K562 (cell line): ENCODE data around the gene ADGRA1. TPM values are rescaled to one million over a fixed set of nuclear protein-coding genes. Genes with fewer than 3 reads are reported as not detected.

ENCODE experiments used
- ATAC-seq: fragments of 200-7000 bp; cut with Tn5 transposase; 3 replicates; pipeline ENCODE4 v1.9.1; 2020; ENCODE audit warnings: moderate library complexity
- BruUV-seq: library from RNA; stranded (reverse); fragments of 400-500 nt; replicated peaks from 2 replicates; lab custom pipeline; 2021; lab: Mats Ljungman, UMichigan
- CTCF ChIA-PET: fragments of 300-600 bp; formaldehyde crosslinking; extraction: SDS; loops from one replicate; lab custom pipeline; 2021; ENCODE audit warnings: low intra/inter-chr PET ratio; lab: Yijun Ruan, JAX
- POLR2A ChIA-PET: fragments of 300-600, 350-650 bp; sonication (Branson Sonifier 250); formaldehyde crosslinking; extraction: SDS; loops from one replicate; lab custom pipeline; 2021; ENCODE audit warnings: antibody characterized with exemption, inconsistent platforms; lab: Yijun Ruan, JAX
- DNase-seq, 4 experiments: peaks; one replicate each; pipeline versions ENCODE4 v3.0.0 to v3.0.0-alpha.2; 2011 to 2018; ENCODE audit warnings: low spot score in 3 of 4, mixed read lengths in 3 of 4; ENCODE audit errors: extremely low read depth in 1 of 4
- FAIRE-seq: peaks from 2 replicates; lab custom pipeline; 2011; peaks lifted over from hg19 to GRCh38; lab: Jason Lieb, UNC
- H2AFZ ChIP-seq: 2 replicates; pipeline ENCODE4 v1.6.0; 2011; ENCODE audit warnings: low read depth, low read length, control low read depth, inconsistent platforms
- H3K27ac ChIP-seq: fragments of 200-600 bp; 3 replicates; pipeline ENCODE4 v1.8.0; 2011; ENCODE audit warnings: low read depth, mild to moderate bottlenecking, control low read depth, inconsistent platforms, low read length, moderate library complexity, mixed read lengths; ENCODE audit errors: extremely low read depth
- H3K27me3 ChIP-seq, 2 experiments: fragments of 300-600 bp in 1 of 2; 2 replicates in 1 of 2; 3 replicates in 1 of 2; pipeline versions ENCODE4 v1.6.0 to v1.8.0; 2011; ENCODE audit warnings: inconsistent platforms in 2 of 2, low read length in 2 of 2, mild to moderate bottlenecking in 1 of 2, mixed read lengths in 1 of 2, moderate library complexity in 1 of 2; ENCODE audit not compliant: control insufficient read depth in 2 of 2, insufficient read depth in 2 of 2
- H3K36me3 ChIP-seq: fragments of 300-600 bp; 3 replicates; pipeline ENCODE4 v1.8.0; 2011; ENCODE audit warnings: mild to moderate bottlenecking, low read length, inconsistent platforms; ENCODE audit not compliant: control insufficient read depth, insufficient read depth
- H3K4me1 ChIP-seq, 2 experiments: fragments of 200-600 bp in 1 of 2; replicated peaks in 1 of 2; 2 replicates in 1 of 2; 3 replicates in 1 of 2; pipeline versions ENCODE4 v1.5.1 to v1.8.0; 2011; ENCODE audit warnings: inconsistent platforms in 2 of 2, low read length in 2 of 2, mild to moderate bottlenecking in 1 of 2, mixed read lengths in 1 of 2, moderate library complexity in 1 of 2; ENCODE audit not compliant: control insufficient read depth in 2 of 2, insufficient read depth in 2 of 2
- H3K4me2 ChIP-seq: 2 replicates; pipeline ENCODE4 v1.6.1; 2011; ENCODE audit warnings: low read length, control low read depth, inconsistent platforms, mixed read lengths; ENCODE audit not compliant: insufficient read depth
- H3K4me3 ChIP-seq: fragments of 200-600 bp; sonication (generic), shearing (Covaris generic); 2 replicates; pipeline ENCODE4 v1.5.1; 2016; ENCODE audit warnings: control low read depth, inconsistent platforms
- H3K79me2 ChIP-seq: fragments of 200-600 bp; 3 replicates; pipeline ENCODE4 v1.8.0; 2011; ENCODE audit warnings: low read length, inconsistent platforms; ENCODE audit not compliant: control insufficient read depth, insufficient read depth
- H3K9ac ChIP-seq, 2 experiments: 2 replicates each; pipeline versions ENCODE4 v1.6.0 to v1.6.1; 2011; ENCODE audit warnings: low read depth in 2 of 2, low read length in 2 of 2, control low read depth in 1 of 2, inconsistent platforms in 1 of 2, mild to moderate bottlenecking in 1 of 2, mixed read lengths in 1 of 2; ENCODE audit not compliant: insufficient read depth in 1 of 2
- H3K9me1 ChIP-seq: one replicate; pipeline ENCODE4 v1.6.0; 2011; ENCODE audit warnings: inconsistent platforms, mild to moderate bottlenecking, low read length, moderate library complexity; ENCODE audit not compliant: control insufficient read depth, insufficient read depth
- H3K9me3 ChIP-seq: replicated peaks from 2 replicates; pipeline ENCODE4 v1.5.1; 2011; ENCODE audit warnings: low read depth, low read length, inconsistent platforms; ENCODE audit not compliant: control insufficient read depth, insufficient read depth
- H4K20me1 ChIP-seq: replicated peaks from 2 replicates; pipeline ENCODE4 v1.6.1; 2011; ENCODE audit warnings: low read length, inconsistent platforms, mixed read lengths; ENCODE audit not compliant: control insufficient read depth, insufficient read depth
- ETV5 ChIP-seq: sonication (generic); formaldehyde crosslinking; IDR thresholded peaks from 2 replicates; pipeline ENCODE4 v1.4.0; 2020; ENCODE audit warnings: low read depth, mild to moderate bottlenecking, missing genetic modification reagents
- FOXJ3 ChIP-seq: sonication (generic); formaldehyde crosslinking; IDR thresholded peaks from 2 replicates; pipeline ENCODE4 v1.4.0; 2020; ENCODE audit warnings: mild to moderate bottlenecking, missing genetic modification reagents
- HCFC1 ChIP-seq: IDR thresholded peaks from 2 replicates; pipeline ENCODE4 v1.6.1; 2012; ENCODE audit warnings: low read depth, low read length, improper control_type of control experiment
- MCM7 ChIP-seq, 2 experiments: fragments of 450-650 bp; IDR thresholded peaks; 2 replicates each; pipeline ENCODE4 v1.6.1; 2016 to 2018
- NEUROD1 ChIP-seq: fragments of 150-350 bp; IDR thresholded peaks from 2 replicates; pipeline ENCODE4 v1.6.1; 2014; ENCODE audit warnings: borderline replicate concordance, low read length, low read depth; ENCODE audit not compliant: partially characterized antibody
- PCBP2 ChIP-seq: fragments of 200-400 bp; formaldehyde crosslinking; IDR thresholded peaks from 2 replicates; pipeline ENCODE4 v1.6.1; 2018; ENCODE audit warnings: low read length, low read depth, mild to moderate bottlenecking, moderate library complexity; ENCODE audit not compliant: poor library complexity, severe bottlenecking
- RB1 ChIP-seq: fragments of 450-650 bp; IDR thresholded peaks from 2 replicates; pipeline ENCODE4 v1.6.1; 2017; ENCODE audit warnings: low read depth, mild to moderate bottlenecking
- RBM17 ChIP-seq: fragments of 200-400 bp; formaldehyde crosslinking; IDR thresholded peaks from 2 replicates; pipeline ENCODE4 v1.6.1; 2017; ENCODE audit warnings: low read depth, mild to moderate bottlenecking, low read length, borderline replicate concordance
- SIN3A ChIP-seq, 2 experiments: fragments of 150-350 bp in 1 of 2; IDR thresholded peaks; 2 replicates each; pipeline ENCODE4 v1.6.1; 2011 to 2016; ENCODE audit warnings: borderline replicate concordance in 2 of 2, low read depth in 2 of 2, low read length in 2 of 2, mild to moderate bottlenecking in 2 of 2, moderate library complexity in 2 of 2; ENCODE audit not compliant: control insufficient read depth in 1 of 2
- SRSF1 ChIP-seq: fragments of 200-400 bp; formaldehyde crosslinking; IDR thresholded peaks from 2 replicates; pipeline ENCODE4 v1.6.1; 2017; ENCODE audit warnings: mild to moderate bottlenecking, low read depth, low read length, moderate library complexity
- ZNF3 ChIP-seq: fragments of 250-450 bp; sonication (Bioruptor Pico); IDR thresholded peaks from 2 replicates; pipeline ENCODE4 v1.5.0; 2021; ENCODE audit warnings: mild to moderate bottlenecking, moderate library complexity
- ZNF79 ChIP-seq: fragments of 250-450 bp; sonication (Bioruptor Pico); IDR thresholded peaks from 2 replicates; pipeline ENCODE4 v1.4.0; 2020; ENCODE audit warnings: low read depth, mild to moderate bottlenecking, moderate library complexity
- WGBS: fragments of 100-300 bp; shearing (Covaris generic); methylation state at CpG from one replicate; pipeline ENCODE4 v1.1.6; 2016; ENCODE audit warnings: low coverage, mixed read lengths; ENCODE audit not compliant: insufficient coverage; ENCODE audit errors: missing lambda C conversion rate; 5-methylcytosine and 5-hydroxymethylcytosine counted together
- in situ Hi-C: fragments of 300-500 bp; cut with MboI; formaldehyde crosslinking; loops from 4 replicates; pipeline ENCODE4 v1.15.0; 2018; ENCODE audit warnings: inconsistent platforms, mixed read lengths
- intact Hi-C: fragments of 100-400 bp; cut with micrococcal nuclease; formaldehyde crosslinking; loops from 2 replicates; pipeline ENCODE4 v1.14.2; 2022
- polyA plus RNA-seq, 8 experiments: library from polyadenylated mRNA; depleted of rRNA in 4 of 8; stranded (reverse) in 5 of 8; unstranded in 3 of 8; fragments of >200 nt; fragmentation: Nextera tagmentation in 2 of 8; fragmentation: Illumina TruSeq in 1 of 8; extraction: Ambion mirVana in 2 of 8; extraction: Trizol in 1 of 8; gene quantifications; 2 replicates each; pipeline versions ENCODE4 v1.2.1 to v1.2.3, GENCODE V29; 2011 to 2014; ENCODE audit warnings: inconsistent platforms in 1 of 8, missing spikeins in 1 of 8
- total RNA-seq, 7 experiments: library from RNA; depleted of rRNA in 6 of 7; stranded (reverse); fragments of >200 nt in 6 of 7; fragmentation: Illumina TruSeq in 2 of 7; extraction: Trizol in 2 of 7; gene quantifications; 2 replicates each; pipeline versions ENCODE4 v1.2.1 to v1.2.3, GENCODE V29; 2011 to 2021; ENCODE audit warnings: low replicate concordance in 1 of 7
- TF ChIP-seq, protein P1 (sequence below): fragments of 250-450 bp; sonication (Bioruptor Pico); IDR thresholded peaks from 2 replicates; pipeline ENCODE4 v1.8.0; 2022; ENCODE audit warnings: moderate library complexity, mild to moderate bottlenecking, inconsistent platforms
- TF ChIP-seq, protein P2 (sequence below), 2 experiments: fragments of 450-650 bp; conservative IDR thresholded peaks; 2 replicates each; pipeline ENCODE4 v1.6.1; 2017; ENCODE audit warnings: mild to moderate bottlenecking in 2 of 2, moderate library complexity in 2 of 2
- TF ChIP-seq, protein P3 (sequence below): conservative IDR thresholded peaks from 2 replicates; pipeline ENCODE4 v1.6.1; 2011; ENCODE audit warnings: low read depth, mild to moderate bottlenecking, low read length; ENCODE audit not compliant: control insufficient read depth
- TF ChIP-seq, protein P4 (sequence below): IDR thresholded peaks from 2 replicates; pipeline ENCODE4 v1.6.1; 2016; ENCODE audit warnings: missing genetic modification characterization, missing compliant biosample characterization

The ADGRA1 gene
- total and polyA plus RNA-seq, 9 of the 15 experiments (the other 6 are each of a cell fraction or from before 2014, with no cell fraction given), result not detected

DNA sequence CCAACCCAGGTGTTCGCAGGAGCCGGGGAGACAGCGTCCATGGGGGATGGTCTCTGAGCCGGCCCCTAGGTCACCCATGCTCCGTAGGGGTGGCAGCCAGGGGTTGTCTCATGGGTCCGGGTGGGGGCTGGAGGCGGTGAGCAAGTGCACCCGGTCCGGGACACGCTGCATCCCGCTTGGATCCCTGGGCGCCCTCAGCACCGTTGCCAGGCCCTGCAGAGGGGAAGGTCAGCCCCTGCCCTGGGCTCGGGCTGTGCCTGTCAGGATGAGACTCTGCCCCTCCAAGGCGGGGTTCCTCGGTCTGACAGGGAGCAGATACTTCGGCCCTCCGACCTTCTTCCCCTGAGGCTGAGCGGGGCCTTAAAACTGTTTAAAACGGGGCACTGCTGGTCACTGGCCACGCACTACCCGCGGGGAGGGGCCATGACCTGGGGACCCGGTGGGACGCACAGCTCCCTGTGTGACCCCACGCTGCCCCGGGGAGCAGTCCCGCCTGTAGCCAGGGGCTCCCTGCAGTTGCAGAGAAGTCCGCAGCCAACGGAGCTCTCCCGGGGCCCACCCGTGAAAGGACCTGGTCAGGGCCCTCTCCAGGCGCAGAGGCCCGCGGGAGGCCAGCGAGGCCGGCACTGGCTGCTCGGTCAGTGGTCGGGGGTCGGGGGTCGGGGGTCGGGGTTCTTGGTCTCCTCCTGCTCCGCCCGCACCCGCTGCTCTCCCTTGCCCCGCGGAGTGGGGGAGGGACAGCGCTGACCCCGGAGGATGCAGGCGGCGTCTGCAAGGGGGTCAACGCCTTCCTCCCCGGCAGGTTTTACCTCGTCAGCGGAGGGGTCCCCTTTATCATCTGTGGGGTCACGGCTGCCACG, 38.9 kb downstream of the ADGRA1 start:
- Histone ChIP-seq H3K9me1 (no peaks in the 10 kb centered on the region), H3K27me3 (peaks cover 0 to 12% of the 10 kb centered on the region in 2 experiments; a peak in 2 of 5 replicates), H3K79me2 (no peaks in the 10 kb centered on the region), H4K20me1 (no peaks in the 10 kb centered on the region), H3K4me1 (peaks cover 0 to 29% of the 10 kb centered on the region in 2 experiments; a peak in 3 of 5 replicates), H2AFZ (no peak overlapping the region), H3K36me3 (no peaks in the 10 kb centered on the region), H3K9ac (no peak overlapping the region; a peak in 1 of 4 replicates), H3K9me3 (no peaks in the 10 kb centered on the region), H3K4me2 (no peak overlapping the region), H3K27ac (no peak overlapping the region), H3K4me3 (no peak overlapping the region)
- no TSS peak for BruUV-seq
- DNase-seq, result no peak
- intact Hi-C loops (loop anchor here (1.0 kb wide), 1 partner anchor 186 kb away; no protein-coding TSS in a partner anchor), in situ Hi-C loops (no loop called here)
- FAIRE-seq, result no peak
- ATAC-seq, result no peak
- WGBS, result 38% methylated on average over 20 of the region's 57 CpGs
- ChIA-PET POLR2A (no interaction called here), CTCF (no interaction called here)
- no peak for TF ChIP-seq ZNF3 (CRISPR knock-in tag)
- TF ChIP-seq, protein P1, sequence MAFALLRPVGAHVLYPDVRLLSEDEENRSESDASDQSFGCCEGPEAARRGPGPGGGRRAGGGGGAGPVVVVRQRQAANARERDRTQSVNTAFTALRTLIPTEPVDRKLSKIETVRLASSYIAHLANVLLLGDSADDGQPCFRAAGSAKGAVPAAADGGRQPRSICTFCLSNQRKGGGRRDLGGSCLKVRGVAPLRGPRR (CRISPR knock-in tag), result no peak
- TF ChIP-seq, protein P2, sequence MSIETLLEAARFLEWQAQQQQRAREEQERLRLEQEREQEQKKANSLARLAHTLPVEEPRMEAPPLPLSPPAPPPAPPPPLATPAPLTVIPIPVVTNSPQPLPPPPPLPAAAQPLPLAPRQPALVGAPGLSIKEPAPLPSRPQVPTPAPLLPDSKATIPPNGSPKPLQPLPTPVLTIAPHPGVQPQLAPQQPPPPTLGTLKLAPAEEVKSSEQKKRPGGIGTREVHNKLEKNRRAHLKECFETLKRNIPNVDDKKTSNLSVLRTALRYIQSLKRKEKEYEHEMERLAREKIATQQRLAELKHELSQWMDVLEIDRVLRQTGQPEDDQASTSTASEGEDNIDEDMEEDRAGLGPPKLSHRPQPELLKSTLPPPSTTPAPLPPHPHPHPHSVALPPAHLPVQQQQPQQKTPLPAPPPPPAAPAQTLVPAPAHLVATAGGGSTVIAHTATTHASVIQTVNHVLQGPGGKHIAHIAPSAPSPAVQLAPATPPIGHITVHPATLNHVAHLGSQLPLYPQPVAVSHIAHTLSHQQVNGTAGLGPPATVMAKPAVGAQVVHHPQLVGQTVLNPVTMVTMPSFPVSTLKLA (conservative IDR thresholded peaks at IDR 0.05), result no peak
- TF ChIP-seq, protein P3, sequence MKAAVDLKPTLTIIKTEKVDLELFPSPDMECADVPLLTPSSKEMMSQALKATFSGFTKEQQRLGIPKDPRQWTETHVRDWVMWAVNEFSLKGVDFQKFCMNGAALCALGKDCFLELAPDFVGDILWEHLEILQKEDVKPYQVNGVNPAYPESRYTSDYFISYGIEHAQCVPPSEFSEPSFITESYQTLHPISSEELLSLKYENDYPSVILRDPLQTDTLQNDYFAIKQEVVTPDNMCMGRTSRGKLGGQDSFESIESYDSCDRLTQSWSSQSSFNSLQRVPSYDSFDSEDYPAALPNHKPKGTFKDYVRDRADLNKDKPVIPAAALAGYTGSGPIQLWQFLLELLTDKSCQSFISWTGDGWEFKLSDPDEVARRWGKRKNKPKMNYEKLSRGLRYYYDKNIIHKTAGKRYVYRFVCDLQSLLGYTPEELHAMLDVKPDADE, result no peak
- no peak for TF ChIP-seq RB1
- TF ChIP-seq MCM7 (IDR thresholded peaks at IDR 0.05), result no peak
- no peak for TF ChIP-seq ZNF79 (CRISPR knock-in tag)
- TF ChIP-seq, protein P4, sequence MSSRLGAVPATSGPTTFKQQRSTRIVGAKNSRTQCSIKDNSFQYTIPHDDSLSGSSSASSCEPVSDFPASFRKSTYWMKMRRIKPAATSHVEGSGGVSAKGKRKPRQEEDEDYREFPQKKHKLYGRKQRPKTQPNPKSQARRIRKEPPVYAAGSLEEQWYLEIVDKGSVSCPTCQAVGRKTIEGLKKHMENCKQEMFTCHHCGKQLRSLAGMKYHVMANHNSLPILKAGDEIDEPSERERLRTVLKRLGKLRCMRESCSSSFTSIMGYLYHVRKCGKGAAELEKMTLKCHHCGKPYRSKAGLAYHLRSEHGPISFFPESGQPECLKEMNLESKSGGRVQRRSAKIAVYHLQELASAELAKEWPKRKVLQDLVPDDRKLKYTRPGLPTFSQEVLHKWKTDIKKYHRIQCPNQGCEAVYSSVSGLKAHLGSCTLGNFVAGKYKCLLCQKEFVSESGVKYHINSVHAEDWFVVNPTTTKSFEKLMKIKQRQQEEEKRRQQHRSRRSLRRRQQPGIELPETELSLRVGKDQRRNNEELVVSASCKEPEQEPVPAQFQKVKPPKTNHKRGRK, result no peak
- no peak for TF ChIP-seq RBM17
- no peak for TF ChIP-seq ETV5 (CRISPR knock-in tag)
- TF ChIP-seq SIN3A (IDR thresholded peaks at IDR 0.05; ENCODE audit: borderline replicate concordance in 2 of 2, control insufficient read depth in 1 of 2, low read depth in 2 of 2, low read length in 2 of 2), result no peak
- TF ChIP-seq NEUROD1, result no peak
- TF ChIP-seq FOXJ3 (CRISPR knock-in tag), result no peak
- no peak for TF ChIP-seq SRSF1
- no peak for TF ChIP-seq PCBP2
- no peak for TF ChIP-seq HCFC1
